Measurements from ENCODE around the gene ACD.

ACD gene

GRCh38 chr16:67683767-67684166 lies 23.7 kb upstream of the ACD start:
- no peak overlapping the region for H3K4me3 ChIP-seq (ENCODE audit: low read length)
- DNase-seq (ENCODE audit: low read depth): no peak
- no peak for TF ChIP-seq CTCF (IDR thresholded peaks at IDR 0.05; ENCODE audit: insufficient read depth, low read depth, low read length, missing control alignments)

- no peak for DNase-seq (ENCODE audit: low read depth)
- TF ChIP-seq CTCF (IDR thresholded peaks at IDR 0.05; ENCODE audit: insufficient read depth, low read depth, low read length, missing control alignments): no peak
- H3K4me3 ChIP-seq (ENCODE audit: low read length): no peak overlapping the region
Observed at GRCh38 chr16:67679935-67680897, 20.2 kb upstream of the ACD start.

- TF ChIP-seq CTCF (IDR thresholded peaks at IDR 0.05; ENCODE audit: insufficient read depth, low read depth, low read length, missing control alignments): no peak
- no peak for DNase-seq (ENCODE audit: low read depth)
- H3K4me3 ChIP-seq (ENCODE audit: low read length): no peak overlapping the region
Observed at GRCh38 chr16:67678354-67679023, 18.4 kb upstream of the ACD start.

GRCh38 chr16:67677712-67678111 lies 17.7 kb upstream of the ACD start:
- DNase-seq (ENCODE audit: low read depth): no peak
- TF ChIP-seq CTCF (IDR thresholded peaks at IDR 0.05; ENCODE audit: insufficient read depth, low read depth, low read length, missing control alignments): no peak
- no peak overlapping the region for H3K4me3 ChIP-seq (ENCODE audit: low read length)

GRCh38 chr16:67676939-67677338 lies 16.9 kb upstream of the ACD start:
- TF ChIP-seq CTCF (IDR thresholded peaks at IDR 0.05; ENCODE audit: insufficient read depth, low read depth, low read length, missing control alignments): no peak
- no peak overlapping the region for H3K4me3 ChIP-seq (ENCODE audit: low read length)
- no peak for DNase-seq (ENCODE audit: low read depth)

- no peak overlapping the region for H3K4me3 ChIP-seq (ENCODE audit: low read length)
- peak; percentile 85 for DNase-seq (ENCODE audit: low read depth)
- TF ChIP-seq CTCF (IDR thresholded peaks at IDR 0.05; ENCODE audit: insufficient read depth, low read depth, low read length, missing control alignments): no peak
Observed at GRCh38 chr16:67676516-67676915, 16.5 kb upstream of the ACD start.
